Measurements from ENCODE around the gene ATP9A. TPM values are rescaled to one million over a fixed set of nuclear protein-coding genes. Genes with fewer than 3 reads are reported as not detected.

The ATP9A gene
- total and polyA plus RNA-seq, 2 donors (not counting 3 experiments of a cell fraction or from before 2014, with no cell fraction given), result 20.9 to 41.5 TPM

DNA sequence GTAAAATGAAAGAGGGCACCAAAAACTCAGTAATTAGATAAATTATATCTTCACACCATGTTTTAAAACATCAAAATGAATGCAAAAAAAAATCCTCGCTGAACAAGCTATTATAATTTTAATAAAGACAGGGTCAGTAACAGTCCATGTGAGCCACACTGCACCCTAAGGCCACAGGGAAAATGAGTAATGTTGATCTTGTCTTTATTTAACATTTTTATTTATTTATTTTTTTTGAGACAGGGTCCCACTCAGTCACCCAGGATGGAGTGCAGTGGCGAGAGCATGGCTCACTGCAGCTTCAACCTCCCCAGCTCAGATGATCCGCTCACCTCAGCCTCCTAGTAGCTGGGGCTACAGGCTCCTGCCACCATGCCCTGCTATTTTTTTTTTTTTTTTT is 217.0 kb downstream of the ATP9A start:
- dilution Hi-C loops (cut with MboI; ENCODE audit: extremely low pct_ligation_motif_present, low sequenced_read_pairs) (no loop called here), intact Hi-C loops (cut with micrococcal nuclease) (no loop called here)
- H3K9ac ChIP-seq (replicated peaks; ENCODE audit: extremely low read depth, insufficient read depth, low read length), result no peak overlapping the region
- no peak overlapping the region for H3K4me3 ChIP-seq (replicated peaks in 1 of 3; ENCODE audit: insufficient read depth in 1 of 3, low read depth in 1 of 3, low read length in 3 of 3)
- CTCF ChIA-PET, result no interaction called here
- peaks cover 0 to 5% of the 10 kb centered on the region in 2 experiments for H3K27me3 ChIP-seq (ENCODE audit: control insufficient read depth in 2 of 2, insufficient read depth in 2 of 2, low read length in 2 of 2)
- no peaks in the 10 kb centered on the region for H3K79me2 ChIP-seq (ENCODE audit: control insufficient read depth, insufficient read depth, low read length)
- H2AFZ ChIP-seq (ENCODE audit: low read depth, low read length), result no peak overlapping the region
- H3K27ac ChIP-seq (ENCODE audit: insufficient read depth, low read depth, low read length), result no peak overlapping the region
- FAIRE-seq (no peak), DNase-seq (ENCODE audit: low read depth, low spot score) (no peak)
- no peaks in the 10 kb centered on the region for H3K9me3 ChIP-seq (replicated peaks; ENCODE audit: control insufficient read depth, insufficient read depth, low read length)
- no peaks in the 10 kb centered on the region for H3K36me3 ChIP-seq (ENCODE audit: control insufficient read depth in 2 of 2, extremely low read depth in 1 of 2, insufficient read depth in 2 of 2, low read length in 2 of 2)
- H4K20me1 ChIP-seq (replicated peaks; ENCODE audit: control insufficient read depth, extremely low read depth, insufficient read depth, low read length), result no peaks in the 10 kb centered on the region
- no peaks in the 10 kb centered on the region for H3K9me1 ChIP-seq (replicated peaks; ENCODE audit: control insufficient read depth, extremely low read depth, insufficient read depth, low read length)
- no peak overlapping the region for H3K4me2 ChIP-seq (ENCODE audit: insufficient read depth, low read length)
- BruUV-seq (replicated peaks), result no TSS peak
- TF ChIP-seq, protein P1, sequence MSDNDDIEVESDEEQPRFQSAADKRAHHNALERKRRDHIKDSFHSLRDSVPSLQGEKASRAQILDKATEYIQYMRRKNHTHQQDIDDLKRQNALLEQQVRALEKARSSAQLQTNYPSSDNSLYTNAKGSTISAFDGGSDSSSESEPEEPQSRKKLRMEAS (IDR thresholded peaks at IDR 0.05; ENCODE audit: insufficient read depth, insufficient read length), result no peak
- TF ChIP-seq POLR2AphosphoS5 (IDR thresholded peaks at IDR 0.05; ENCODE audit: insufficient read depth, low read depth, low read length) (no peak), EZH2 (IDR thresholded peaks at IDR 0.05; ENCODE audit: borderline replicate concordance, low read depth, low read length, severe bottlenecking) (no peak), FOS (IDR thresholded peaks at IDR 0.05; ENCODE audit: borderline replicate concordance, insufficient read depth, low read length) (no peak), POLR2A (IDR thresholded peaks at IDR 0.05; ENCODE audit: low read depth, low read length) (no peak), JUN (IDR thresholded peaks at IDR 0.05; ENCODE audit: borderline replicate concordance, insufficient read depth, insufficient read length, low read depth) (no peak), MYC (IDR thresholded peaks at IDR 0.05; ENCODE audit: low read depth, low read length) (no peak), GATA2 (IDR thresholded peaks at IDR 0.05; ENCODE audit: insufficient read depth, insufficient read length, low read depth, low read length) (no peak)
- TF ChIP-seq, protein P2, sequence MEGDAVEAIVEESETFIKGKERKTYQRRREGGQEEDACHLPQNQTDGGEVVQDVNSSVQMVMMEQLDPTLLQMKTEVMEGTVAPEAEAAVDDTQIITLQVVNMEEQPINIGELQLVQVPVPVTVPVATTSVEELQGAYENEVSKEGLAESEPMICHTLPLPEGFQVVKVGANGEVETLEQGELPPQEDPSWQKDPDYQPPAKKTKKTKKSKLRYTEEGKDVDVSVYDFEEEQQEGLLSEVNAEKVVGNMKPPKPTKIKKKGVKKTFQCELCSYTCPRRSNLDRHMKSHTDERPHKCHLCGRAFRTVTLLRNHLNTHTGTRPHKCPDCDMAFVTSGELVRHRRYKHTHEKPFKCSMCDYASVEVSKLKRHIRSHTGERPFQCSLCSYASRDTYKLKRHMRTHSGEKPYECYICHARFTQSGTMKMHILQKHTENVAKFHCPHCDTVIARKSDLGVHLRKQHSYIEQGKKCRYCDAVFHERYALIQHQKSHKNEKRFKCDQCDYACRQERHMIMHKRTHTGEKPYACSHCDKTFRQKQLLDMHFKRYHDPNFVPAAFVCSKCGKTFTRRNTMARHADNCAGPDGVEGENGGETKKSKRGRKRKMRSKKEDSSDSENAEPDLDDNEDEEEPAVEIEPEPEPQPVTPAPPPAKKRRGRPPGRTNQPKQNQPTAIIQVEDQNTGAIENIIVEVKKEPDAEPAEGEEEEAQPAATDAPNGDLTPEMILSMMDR (IDR thresholded peaks at IDR 0.05; ENCODE audit: extremely low read depth in 1 of 2, insufficient read depth in 1 of 2, low read depth in 1 of 2, low read length in 2 of 2), result no peak
- peaks cover 11% of the 10 kb centered on the region for H3K4me1 ChIP-seq (ENCODE audit: control insufficient read depth, extremely low read depth, insufficient read depth, low read length)
- POLR2A ChIA-PET, result no interaction called here
